HG03045 (cell line): ENCODE data around the gene OR4D10.

Experiments used
- ATAC-seq: cut with Tn5 transposase; IDR thresholded peaks from one replicate; pipeline ENCODE4 v1.9.1; 2021; ENCODE audit warnings: mild to moderate bottlenecking, moderate library complexity; ENCODE audit not compliant: unreplicated experiment

The OR4D10 gene

GRCh38 chr11:59523541-59523940 is 50.4 kb downstream of the OR4D10 start:
- ATAC-seq, result no peak

- ATAC-seq, result no peak
These were observed 55.6 kb downstream of the OR4D10 start for GRCh38 chr11:59528711-59529110.
